Activated CD4-positive, CD25-positive, alpha-beta regulatory T cell treated with anti-CD3 and anti-CD28 coated beads, Interleukin-2, amount 50 U/mL, for 72 hours (primary cell): Measurements from ENCODE around the gene SRMS.
A peak's percentile ranks its signal among the peaks of the same experiment; 100 is the strongest.

Experiments used
- DNase-seq: peaks from one replicate; pipeline ENCODE4 v3.0.0; 2021

The SRMS gene

DNA sequence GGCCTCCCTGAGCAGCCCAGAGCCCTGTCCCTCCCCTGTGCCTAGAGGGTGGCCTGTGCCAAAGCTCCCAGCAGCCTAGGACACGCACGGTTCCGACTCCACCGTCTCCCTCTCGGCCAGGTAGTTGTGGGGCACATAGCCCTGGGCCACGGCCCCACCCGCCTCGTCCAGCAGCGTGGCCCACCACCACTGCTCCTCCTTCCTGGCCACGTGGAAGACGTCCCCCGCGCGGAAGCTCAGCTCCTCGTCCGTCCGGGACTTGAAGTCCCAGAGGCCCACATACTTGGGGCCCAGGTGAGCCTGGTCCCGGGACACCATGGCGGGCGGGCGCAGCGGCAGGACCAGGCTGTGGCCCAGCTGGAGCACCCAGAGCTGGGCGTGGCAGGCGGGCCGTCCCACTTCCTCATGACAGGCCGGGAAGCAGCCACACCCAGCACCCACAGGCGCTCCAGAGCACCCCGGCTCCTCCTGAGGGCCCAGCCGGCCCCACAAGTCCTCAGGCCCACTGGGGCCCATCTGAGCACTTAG, 10.5 kb downstream of the SRMS start, which contains the start of gene PTK6:
TSS of gene PTK6 (minus strand) at position 380 of the 528 bp plus-strand sequence. CDS start at position 318, 62 bp downstream.
- DNase-seq = no peak

DNA sequence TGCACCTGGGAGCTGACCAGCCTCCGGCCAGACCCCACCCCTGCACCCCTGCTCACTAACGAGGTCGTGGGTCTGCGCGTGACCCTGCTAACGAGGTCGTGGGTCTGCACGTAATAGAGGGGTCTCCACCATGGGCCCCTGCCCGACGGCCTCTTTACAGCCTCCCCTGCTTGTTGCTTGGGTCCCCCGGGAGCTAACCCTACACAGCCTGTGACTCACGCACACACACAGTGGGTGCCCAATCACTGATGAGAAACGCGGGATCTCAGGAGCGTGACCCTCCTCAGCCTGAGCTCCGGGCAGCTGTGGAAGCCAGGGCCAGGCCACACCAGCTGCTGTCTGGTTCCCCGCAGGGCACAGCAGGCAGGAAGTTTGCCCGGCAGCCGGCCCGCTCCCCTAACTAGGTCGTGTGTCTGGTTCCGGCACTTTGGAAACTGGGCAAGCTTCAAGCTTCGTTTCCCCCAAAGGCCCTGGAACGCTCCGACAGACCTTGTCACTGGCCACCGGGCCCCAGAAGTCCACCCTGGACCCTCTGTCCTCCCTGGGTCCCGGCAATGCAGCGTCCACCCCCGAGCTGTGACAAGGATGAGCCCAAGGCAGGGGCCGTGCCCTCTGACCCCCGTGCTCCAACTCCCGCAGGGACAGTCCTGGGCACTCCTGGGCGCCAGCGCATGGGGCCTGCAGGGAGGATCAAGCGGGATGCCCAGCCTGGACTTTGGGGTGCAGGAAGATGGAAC, 11.1 kb downstream of the SRMS start:
- DNase-seq = no peak

DNA sequence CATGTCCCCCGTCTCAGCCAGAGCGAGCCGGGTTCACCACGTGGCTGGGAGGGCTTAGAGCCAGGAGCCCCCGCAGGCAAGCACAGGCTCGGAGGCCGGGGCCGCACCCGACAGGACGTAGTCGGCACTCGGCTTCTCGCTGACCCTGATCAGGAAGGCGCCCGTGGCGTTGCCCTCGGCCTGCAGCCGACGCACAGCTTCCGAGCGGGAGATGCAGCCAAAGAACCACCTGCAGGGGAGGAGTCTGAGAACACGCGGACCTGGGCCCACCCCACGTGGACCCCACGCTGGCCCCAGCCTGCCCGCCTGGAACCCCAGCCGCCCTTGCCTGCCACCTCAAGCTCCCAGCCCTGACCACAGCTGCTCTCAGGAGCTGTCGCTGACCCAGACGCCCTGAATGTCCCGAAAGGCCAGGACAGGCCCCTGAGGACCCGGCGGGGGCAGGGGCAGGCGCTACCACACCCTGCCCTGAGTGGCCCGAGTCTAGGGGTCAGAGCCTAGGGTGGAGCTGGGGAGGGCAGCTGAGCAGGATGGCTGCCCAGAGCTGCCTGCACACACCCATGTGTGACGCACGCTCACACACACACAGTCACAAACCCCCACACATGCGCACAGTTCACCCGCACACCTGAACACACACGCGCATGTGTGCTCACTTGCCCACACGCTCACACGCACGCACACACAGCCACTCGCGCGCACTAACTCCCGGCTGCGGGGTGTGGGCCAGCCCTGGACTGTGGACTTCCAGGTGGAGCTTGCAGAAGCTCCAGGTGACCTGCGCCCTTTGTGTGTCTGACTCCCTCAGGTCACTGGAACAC, 12.5 kb downstream of the SRMS start:
- DNase-seq = no peak

DNA sequence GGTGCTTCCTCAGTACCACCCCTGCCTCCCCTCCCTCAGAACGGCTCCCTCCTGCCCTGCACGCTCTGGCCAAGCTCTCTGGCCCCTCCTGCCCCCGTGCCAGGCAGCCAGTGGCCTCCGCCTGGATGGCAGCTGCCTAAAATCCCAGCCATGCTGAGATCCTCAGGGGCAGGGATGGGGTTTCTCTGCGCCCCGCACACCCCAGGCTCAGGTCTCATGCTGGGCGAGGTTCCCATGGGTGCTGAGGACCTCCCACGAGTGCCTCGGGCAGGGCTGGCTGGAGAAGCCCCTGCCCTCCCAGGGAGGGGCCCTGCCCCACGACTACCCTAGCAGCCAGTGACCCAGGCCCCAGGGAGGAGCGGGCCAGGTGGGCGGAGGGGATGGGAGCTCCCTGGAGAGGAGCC, 13.1 kb downstream of the SRMS start:
- peak; percentile 29 for DNase-seq

DNA sequence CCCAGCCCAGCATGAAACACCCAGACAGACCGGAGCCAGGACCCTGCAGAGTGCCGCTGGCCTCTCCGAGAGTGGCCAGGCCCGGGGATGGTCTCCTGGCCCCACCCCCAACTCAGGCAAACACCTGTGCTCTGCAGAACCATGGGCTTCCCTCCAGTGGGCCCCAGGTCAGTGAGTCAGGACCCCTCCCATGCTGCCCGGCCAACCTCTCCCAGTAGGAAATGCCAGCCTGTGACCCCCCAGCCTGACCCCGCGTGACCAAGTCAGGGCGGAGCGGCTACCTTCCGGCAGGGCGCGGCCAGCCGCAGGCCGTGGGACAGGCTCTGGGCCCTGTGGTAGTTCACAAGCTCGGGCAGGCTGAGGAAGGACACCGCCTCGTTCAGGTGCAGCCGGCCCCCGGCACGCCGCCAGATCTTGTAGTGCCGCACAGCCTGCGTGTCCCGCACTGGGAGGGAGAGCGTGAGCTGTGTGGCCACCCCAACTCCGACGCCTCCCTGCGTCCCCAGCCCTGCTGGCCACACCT, 13.6 kb downstream of the SRMS start:
- no peak for DNase-seq

DNA sequence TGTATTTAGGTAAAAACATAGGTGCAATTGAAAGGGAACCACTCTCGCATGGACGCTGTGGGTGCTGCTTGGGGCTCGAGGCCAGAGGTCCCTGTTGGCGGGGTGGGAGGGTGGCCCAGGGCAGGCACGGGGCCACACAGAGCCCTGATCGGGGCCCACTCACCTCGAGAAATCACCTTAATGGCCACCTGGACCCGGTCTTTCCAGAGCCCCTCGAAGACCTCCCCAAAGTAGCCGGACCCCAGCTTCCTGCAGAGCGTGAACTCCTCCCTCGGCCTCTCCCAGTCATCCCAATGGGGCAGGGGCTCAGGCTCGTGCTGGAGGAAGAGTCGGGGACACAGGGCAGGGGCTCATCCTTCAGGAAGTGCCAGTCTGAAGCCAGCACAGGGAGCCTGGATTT, 14.2 kb downstream of the SRMS start:
- DNase-seq = no peak

DNA sequence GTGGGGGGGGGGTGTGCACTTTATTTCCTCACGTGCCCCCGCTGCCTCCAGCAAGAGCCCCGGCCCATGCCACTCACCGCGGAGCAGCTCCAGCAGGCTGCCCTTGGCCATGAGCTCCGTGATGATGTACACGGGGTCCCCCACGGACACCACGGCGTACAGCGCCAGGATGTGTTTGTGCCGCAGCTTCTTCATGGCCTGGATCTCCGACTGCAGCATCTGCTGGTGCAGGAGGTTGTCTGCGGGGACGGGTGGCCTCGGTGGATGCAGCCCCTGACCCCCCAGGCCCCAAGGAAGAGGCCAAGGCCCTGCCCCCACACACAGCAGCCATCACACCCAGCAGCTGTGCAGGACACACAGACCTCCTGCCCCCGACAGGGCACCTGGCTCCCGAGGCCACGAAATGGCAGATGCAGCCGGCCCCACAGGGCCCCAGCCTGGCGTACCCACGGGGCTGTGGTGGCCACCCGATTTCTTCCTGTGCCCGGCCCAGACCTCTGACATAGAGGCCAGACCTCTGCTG, 15.0 kb downstream of the SRMS start:
- no peak for DNase-seq

DNA sequence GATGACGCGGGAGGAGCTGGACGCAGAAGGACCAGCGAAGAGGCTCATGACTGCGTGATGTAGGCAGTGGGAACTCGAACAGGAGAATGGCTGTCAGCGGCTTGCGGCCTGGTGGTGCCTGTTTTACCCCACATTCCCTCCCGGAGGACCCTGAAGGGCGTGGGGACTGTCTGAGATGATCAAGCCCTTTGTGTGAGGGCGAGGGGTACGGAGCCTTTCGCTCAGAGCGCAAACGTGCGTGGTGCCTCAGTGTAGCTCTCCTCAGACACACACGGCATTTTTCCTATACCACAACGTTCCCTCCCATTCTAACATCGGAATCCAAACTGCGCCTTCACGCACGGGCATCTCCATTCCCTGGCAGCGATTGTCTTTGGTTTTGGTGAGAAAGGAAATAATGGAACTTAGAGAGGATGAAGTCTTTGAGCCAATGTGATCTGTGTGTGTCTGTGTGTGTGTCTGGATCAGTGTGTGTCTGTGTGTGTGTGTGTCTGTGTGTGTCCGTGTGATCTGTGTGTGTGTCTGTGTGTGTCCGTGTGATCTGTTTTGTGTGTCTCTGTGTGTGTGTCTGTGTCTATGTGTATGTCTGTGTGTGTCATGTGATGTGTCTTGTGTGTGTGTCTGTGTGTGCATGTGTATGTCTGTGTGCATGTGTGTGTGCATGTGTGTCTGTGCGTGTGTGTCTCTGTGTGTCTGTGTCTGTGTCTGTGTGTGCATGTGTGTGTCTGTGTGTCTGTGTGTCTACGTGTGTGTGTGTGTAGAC, 15.7 kb downstream of the SRMS start:
- no peak for DNase-seq

DNA sequence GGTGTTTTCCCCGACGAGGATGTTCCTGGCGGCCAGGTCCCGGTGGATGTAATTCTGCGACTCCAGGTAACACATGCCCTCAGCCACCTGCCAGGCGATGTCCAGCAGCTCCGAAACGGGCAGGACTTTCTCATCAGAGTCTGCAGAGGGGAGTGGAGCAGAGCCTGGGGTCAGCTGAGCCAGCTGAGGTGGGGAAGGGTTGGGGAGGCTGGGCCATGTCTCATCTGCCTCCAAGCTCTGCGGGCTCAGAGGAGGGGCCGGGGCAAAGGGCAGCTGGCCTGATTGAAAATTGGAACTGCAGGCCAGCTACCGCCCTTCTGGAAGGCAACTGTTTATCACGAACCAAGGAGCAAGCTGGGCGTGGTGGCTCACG, 16.8 kb downstream of the SRMS start:
- no peak for DNase-seq

DNA sequence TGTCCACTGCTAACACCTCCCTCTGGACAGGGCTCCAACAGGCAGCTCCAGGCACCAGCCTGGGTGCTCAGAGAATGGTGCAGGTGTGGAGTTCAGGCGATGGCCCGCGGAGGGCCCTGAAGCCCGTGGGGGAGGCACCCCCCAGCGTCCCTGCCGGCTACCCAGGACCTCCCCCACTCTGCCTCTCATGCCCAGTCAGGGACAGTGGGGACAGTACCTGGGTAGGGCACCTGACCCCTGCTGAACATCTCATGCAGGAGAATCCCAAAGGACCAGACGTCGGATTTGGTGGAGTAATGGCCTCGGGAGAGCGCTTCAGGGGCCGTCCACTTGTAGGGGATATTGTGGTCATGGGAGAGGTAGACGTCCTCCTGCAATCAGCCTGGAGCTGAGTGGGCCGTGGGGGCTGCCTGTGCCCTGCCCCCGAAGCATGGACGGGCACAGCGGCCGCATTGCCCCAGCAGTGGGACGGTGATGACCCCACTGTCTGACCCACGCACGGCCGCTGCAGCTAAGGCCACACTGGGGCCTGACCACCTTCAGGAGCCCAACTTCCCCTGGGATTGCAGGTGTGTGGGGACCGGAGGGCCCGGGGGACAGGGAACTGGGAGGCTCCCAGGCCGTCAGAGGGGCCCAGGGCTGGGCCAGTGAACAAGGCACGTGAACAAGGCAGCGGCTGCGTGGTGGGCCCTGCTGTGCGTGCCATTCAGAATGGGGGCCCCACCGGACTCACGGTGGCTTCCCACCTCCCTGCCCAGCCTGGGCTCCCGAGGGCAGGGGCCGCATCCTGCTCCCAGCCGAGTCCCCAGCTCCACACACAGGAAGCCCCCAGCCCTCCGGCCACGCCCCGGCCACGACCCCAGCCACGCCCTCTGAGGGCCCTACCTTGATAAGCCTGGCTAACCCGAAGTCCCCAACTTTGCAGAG, 17.4 kb downstream of the SRMS start:
- no peak for DNase-seq

DNA sequence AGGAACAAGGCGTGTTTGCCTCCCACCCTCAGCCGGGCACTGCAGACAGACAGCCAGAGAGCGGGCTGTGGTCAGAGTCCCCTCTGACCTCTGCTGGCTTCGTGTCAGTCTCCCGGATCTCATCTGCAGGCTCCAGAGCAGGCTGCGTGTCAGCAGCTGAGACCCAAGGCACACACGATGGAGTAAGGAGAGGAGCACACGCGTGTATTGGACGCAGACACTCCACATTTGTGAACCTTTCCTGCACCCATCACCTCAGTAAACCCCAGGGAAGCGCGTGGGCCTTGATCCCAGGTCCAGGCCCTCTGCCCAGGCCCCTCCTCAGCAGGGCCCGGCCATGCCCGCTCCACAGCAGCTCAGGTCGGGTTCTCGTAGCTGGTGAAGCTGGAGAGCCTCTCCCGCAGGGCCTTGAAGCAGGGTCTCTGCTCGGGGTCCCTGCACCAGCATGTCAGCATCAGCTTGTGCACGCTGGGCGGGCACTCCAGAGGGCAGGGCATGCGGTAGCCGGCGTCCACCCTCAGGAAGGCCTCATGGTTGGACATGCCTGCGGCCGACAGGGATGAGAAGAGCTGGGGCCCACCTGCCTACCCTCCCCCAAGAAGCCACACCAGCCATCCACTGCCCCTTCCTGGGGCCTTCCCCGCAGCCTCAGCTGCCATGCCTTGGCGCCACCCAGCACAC, 18.2 kb downstream of the SRMS start:
- no peak for DNase-seq

DNA sequence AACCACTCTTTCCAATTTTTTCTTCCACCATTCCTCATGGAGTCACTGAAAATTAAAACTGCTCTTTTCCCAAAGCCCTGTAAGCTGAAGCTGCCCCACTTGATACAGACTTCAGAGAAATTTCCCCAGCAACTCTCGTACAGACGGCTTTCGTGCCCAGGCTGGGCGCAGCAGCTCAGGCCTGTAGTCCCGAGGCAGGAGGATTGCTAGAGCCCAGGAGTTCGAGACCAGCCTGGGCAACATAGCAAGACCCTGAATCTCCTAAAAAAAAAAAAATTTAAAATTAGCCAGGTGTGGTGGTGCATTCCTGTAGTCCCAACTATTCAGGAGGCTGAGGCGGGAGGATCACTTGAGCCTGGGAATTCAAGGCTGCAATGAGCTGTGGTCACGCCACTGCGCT, 20.4 kb downstream of the SRMS start:
- DNase-seq = no peak

DNA sequence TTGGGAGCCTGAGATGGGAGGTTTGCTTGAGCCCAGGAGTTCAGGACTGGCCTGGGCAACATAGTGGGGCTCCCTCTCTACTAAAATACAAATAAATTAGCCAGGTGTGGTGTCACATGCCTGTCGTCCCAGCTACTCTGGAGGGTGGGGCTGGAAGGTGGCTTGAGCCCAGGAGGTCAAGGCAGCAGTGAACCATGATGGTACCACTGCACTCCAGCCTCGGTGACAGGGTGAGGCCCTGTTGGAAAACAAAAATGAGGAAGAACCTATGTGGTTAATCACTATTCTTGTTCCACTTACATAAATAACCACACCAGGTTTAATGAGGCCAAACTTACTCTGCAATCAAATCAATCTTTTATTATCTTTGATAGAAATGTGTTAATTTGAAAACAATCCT, 21.6 kb downstream of the SRMS start:
- DNase-seq = no peak

DNA sequence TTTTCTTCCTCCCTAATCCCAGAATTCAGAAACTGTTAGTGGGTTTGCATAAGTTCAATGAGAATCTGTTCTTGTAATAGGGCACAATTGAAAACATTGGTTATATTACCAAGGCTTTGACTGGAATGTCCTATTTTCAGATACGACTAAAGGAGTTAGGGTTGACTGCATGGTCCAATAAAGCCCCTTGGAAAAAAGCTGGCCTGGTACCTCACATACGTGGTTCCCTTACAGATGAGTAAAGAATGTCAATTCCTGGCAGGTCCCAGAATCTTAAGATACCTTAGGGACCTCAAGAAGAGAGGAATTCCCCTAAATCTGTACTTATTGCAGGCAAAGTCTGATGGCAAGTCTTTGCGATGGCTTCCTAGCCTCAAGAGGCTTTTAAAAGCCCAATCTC, 22.4 kb downstream of the SRMS start:
- no peak for DNase-seq

DNA sequence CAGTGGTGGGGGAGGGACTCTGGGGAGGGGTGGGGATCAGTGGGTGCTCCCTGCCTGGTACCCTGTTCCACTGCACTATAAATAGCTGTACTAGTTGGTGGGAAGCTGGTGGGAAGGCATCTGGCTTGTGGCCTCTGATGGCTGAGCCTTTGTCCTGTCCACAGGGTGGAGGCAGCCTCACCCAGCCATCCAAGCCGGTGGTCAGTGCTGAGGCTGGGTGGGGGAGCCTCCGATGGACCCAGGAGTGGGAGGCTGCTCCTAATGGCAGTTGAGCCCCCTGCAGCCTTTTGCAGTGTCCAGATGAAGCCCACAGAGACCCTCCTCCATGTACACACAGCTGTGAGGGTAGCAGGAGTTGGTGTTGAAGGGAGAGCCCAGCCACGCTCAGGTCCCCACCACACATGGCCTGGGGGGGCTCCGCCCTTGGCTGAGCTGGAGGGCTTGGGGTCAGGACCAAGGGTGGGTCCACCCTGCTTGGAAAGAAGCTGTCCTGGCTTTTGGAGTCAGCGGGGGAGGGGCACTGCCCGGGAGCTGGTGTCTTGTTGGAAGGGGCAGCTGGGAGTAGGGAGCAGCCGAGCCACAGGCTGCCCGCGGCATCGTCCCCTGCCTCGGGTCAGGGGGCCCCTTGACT, 24.5 kb downstream of the SRMS start:
- no peak for DNase-seq

DNA sequence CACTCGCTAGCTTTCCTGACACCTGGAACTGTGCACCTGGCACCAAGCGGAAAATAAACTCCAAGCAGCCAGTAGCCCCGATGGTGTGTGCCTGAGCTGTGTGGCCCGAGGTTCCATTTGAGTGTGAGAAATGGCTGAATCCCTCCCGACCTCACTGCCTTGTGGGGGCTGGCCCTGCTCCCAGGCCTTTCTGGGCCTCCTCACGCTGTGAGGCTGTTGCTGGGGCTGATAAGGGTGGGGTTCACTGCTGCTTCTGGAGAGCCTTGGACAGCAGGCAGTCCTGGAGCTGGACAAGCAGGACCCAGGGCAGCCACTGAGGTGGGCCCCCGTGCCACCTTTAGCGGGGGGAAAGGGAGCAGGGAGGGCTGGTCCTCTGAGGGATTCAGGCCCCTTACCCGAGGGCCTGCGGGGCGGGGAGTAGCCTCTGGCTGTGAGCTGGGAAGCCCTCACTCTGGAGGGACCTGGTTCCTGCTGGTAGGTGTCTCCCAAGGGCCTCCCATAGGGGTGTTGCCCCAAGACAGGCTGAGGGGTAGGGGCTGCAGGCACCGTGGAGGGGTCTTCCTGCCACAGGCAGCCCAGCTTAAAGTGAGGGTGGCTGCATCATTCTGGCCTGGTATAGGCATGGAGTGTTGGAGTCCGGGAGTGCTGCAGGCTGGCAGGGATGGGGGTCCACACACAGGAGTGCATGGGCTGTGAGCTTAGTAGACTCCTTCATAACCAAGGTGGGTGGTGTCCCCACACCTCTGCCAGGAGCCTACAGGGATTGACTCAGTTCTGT, 25.3 kb downstream of the SRMS start:
- DNase-seq = no peak

DNA sequence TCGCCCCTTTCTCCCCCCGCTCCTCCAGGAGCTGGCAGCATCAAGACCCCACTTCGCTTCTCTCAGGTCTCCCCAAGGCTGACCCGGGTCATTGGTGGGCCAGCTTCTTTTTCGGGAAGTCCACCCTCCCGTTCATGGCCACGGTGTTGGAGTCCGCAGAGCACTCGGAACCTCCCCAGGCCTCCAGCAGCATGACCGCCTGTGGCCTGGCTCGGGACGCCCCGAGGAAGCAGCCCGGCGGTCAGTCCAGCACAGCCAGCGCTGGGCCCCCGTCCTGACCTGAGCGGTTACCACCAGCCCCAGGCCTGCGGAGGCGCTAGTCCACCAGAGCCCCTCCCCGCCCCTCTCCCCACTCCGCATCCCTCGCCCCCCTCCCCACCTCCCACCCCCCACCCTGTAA, 25.9 kb downstream of the SRMS start:
- no peak for DNase-seq

DNA sequence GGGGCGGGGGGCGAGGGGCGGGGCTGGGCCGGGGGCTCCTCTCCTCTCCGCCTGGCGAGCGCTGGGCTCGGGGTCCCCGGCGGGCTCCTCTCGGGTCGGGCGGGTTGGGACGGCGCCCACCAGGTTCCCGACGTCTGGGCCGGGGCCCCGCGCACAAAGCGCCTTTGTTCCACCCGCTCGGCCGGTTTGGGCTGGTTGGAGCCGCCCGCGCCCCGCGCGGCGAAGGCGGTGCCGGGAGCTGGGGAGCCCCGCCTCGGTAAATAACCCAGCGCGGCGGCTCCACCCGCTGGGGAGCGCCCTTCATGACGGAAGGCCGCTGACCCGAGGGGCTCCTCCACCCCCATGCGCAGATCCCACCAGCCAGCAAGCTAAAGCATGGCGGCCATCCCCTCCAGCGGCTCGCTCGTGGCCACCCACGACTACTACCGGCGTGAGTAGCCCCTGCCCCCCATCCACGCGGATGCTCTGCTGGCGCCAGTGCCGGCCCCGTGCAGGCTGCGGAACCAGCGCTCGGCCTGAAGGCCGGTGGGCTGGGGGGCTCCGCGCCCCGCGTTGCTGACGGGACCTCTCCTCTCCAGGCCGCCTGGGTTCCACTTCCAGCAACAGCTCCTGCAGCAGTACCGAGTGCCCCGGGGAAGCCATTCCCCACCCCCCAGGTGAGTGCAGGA, 26.5 kb downstream of the SRMS start:
- peak; percentile 75 for DNase-seq

DNA sequence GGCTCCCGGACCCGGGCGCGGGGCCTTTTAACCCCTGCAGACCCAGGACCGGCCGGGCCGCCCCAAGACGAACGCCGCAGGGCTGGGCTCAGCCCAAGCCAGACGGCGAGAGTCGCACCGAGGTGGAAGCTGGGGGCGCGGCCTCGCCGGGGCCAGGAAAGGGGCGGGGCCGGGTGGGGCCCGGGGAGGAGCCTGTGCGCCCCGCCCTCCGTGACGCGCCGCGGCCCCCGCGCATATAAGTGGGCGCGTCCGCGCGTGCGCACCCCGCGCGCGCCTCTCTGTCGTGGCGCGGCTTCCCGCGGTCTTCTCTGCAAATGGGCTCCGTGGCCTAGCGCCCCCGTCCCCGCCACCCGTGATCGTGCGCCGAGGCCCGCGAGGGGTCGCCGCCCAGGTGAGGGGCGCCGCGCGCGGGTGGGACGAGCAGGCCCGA, 27.0 kb downstream of the SRMS start, which contains the start of gene PPDPF:
TSS of gene PPDPF (plus strand) at position 262 of the 430 bp plus-strand sequence. CDS start 544 bp downstream, outside the sequence.
- peak; percentile 86 for DNase-seq
